DOHH2 (cell line): ENCODE measurements around the gene HSDL2.

Experiments
- H3F3A ChIP-seq: fragments of 200-600 bp; sonication (generic), shearing (Covaris generic); 2 replicates; pipeline ENCODE4 v1.6.0; 2016; ENCODE audit warnings: antibody characterized with exemption, mild to moderate bottlenecking; ENCODE audit not compliant: control insufficient read depth, insufficient read depth
- H3K27ac ChIP-seq: fragments of 200-600 bp; sonication (generic); 2 replicates; pipeline ENCODE4 v1.5.1; 2014; ENCODE audit warnings: low read depth, mild to moderate bottlenecking, low read length, moderate library complexity
- H3K27me3 ChIP-seq: fragments of 200-600 bp; sonication (generic); 2 replicates; pipeline ENCODE4 v1.6.1; 2014; ENCODE audit warnings: mild to moderate bottlenecking, low read length, mixed read lengths; ENCODE audit not compliant: control insufficient read depth
- H3K36me3 ChIP-seq: fragments of 200-600 bp; sonication (generic); 2 replicates; pipeline ENCODE4 v1.6.1; 2014; ENCODE audit warnings: mild to moderate bottlenecking, low read length, moderate library complexity, mixed read lengths; ENCODE audit not compliant: control insufficient read depth
- H3K4me1 ChIP-seq: fragments of 200-600 bp; sonication (generic); 2 replicates; pipeline ENCODE4 v1.6.1; 2014; ENCODE audit warnings: mild to moderate bottlenecking, low read length, mixed read lengths; ENCODE audit not compliant: control insufficient read depth
- H3K4me2 ChIP-seq: fragments of 200-600 bp; sonication (generic); 2 replicates; pipeline ENCODE4 v1.6.0; 2014; ENCODE audit warnings: mild to moderate bottlenecking, low read length, moderate library complexity
- H3K4me3 ChIP-seq: fragments of 200-600 bp; sonication (generic); 2 replicates; pipeline ENCODE4 v1.5.1; 2014; ENCODE audit warnings: mild to moderate bottlenecking, low read length, mixed read lengths
- H3K79me2 ChIP-seq: fragments of 200-600 bp; sonication (generic); 2 replicates; pipeline ENCODE4 v1.6.1; 2014; ENCODE audit warnings: mild to moderate bottlenecking, low read length, mixed read lengths; ENCODE audit not compliant: control insufficient read depth
- H3K9me2 ChIP-seq: fragments of 200-600 bp; sonication (generic); replicated peaks from 2 replicates; pipeline ENCODE4 v1.6.1; 2014; ENCODE audit warnings: mild to moderate bottlenecking, low read length, mixed read lengths; ENCODE audit not compliant: control insufficient read depth
- H3K9me3 ChIP-seq: fragments of 200-600 bp; sonication (generic); 2 replicates; pipeline ENCODE4 v1.6.1; 2014; ENCODE audit warnings: antibody characterized with exemption, low read length, mixed read lengths; ENCODE audit not compliant: control insufficient read depth, insufficient read depth
- H4K20me1 ChIP-seq: fragments of 200-600 bp; sonication (generic); 2 replicates; pipeline ENCODE4 v1.6.0; 2014; ENCODE audit warnings: low read depth, mild to moderate bottlenecking, antibody characterized with exemption, low read length, moderate library complexity; ENCODE audit not compliant: control insufficient read depth, insufficient read depth
- EZH2phosphoT487 ChIP-seq: fragments of 200-600 bp; sonication (generic); IDR thresholded peaks from 2 replicates; pipeline ENCODE4 v1.6.1; 2017; ENCODE audit warnings: borderline replicate concordance, mild to moderate bottlenecking, antibody characterized with exemption, low read length, moderate library complexity, mixed read lengths
- TF ChIP-seq, protein P1 (sequence below): fragments of 200-600 bp; sonication (generic); IDR thresholded peaks from one replicate; pipeline ENCODE4 v1.5.1; 2014; ENCODE audit warnings: antibody characterized with exemption, mild to moderate bottlenecking, low read depth, low read length; ENCODE audit not compliant: poor library complexity, severe bottlenecking

Gene HSDL2

DNA sequence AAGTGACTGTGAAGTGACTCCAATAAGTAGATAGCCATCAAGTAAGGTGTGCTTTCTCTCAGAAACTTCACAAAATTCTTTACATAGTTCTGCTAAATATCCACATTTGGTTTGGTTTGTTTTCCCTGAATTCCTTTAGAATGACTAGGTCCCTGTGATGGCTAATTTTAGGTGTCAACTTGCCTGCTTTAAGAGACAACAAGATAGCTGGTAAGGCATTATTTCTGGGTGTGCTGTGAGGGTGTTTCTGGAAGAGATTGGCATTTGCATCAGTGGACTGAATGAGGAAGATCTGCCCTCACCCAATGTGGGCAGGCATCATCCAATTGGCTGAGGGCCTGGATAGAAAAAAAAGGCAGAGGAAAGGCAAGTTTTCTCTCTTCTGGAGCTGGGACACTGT is 38.2 kb upstream of the HSDL2 start:
- H3K4me1 ChIP-seq = no peaks in the 10 kb centered on the region
- H3K79me2 ChIP-seq = no peaks in the 10 kb centered on the region
- no peaks in the 10 kb centered on the region for H3F3A ChIP-seq
- no peak for TF ChIP-seq EZH2phosphoT487
- TF ChIP-seq, protein P1, sequence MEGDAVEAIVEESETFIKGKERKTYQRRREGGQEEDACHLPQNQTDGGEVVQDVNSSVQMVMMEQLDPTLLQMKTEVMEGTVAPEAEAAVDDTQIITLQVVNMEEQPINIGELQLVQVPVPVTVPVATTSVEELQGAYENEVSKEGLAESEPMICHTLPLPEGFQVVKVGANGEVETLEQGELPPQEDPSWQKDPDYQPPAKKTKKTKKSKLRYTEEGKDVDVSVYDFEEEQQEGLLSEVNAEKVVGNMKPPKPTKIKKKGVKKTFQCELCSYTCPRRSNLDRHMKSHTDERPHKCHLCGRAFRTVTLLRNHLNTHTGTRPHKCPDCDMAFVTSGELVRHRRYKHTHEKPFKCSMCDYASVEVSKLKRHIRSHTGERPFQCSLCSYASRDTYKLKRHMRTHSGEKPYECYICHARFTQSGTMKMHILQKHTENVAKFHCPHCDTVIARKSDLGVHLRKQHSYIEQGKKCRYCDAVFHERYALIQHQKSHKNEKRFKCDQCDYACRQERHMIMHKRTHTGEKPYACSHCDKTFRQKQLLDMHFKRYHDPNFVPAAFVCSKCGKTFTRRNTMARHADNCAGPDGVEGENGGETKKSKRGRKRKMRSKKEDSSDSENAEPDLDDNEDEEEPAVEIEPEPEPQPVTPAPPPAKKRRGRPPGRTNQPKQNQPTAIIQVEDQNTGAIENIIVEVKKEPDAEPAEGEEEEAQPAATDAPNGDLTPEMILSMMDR = no peak
- H3K36me3 ChIP-seq = no peaks in the 10 kb centered on the region
- H3K9me3 ChIP-seq = no peaks in the 10 kb centered on the region
- H3K27me3 ChIP-seq = no peaks in the 10 kb centered on the region
- H3K4me2 ChIP-seq = no peak overlapping the region
- H4K20me1 ChIP-seq = no peaks in the 10 kb centered on the region
- no peak overlapping the region for H3K27ac ChIP-seq
- no peak overlapping the region for H3K4me3 ChIP-seq
- H3K9me2 ChIP-seq = no peaks in the 10 kb centered on the region

GRCh38 chr9:112348257-112349007 is 31.5 kb upstream of the HSDL2 start:
- H3K4me3 ChIP-seq = peak overlapping the region; percentile 65
- peaks cover 12% of the 10 kb centered on the region for H3K4me1 ChIP-seq
- peak overlapping the region; percentile 75 for H3K4me2 ChIP-seq
- no peaks in the 10 kb centered on the region for H3K79me2 ChIP-seq
- H4K20me1 ChIP-seq = no peaks in the 10 kb centered on the region
- TF ChIP-seq, protein P1 = no peak
- no peak for TF ChIP-seq EZH2phosphoT487
- no peak overlapping the region for H3K27ac ChIP-seq
- H3K36me3 ChIP-seq = no peaks in the 10 kb centered on the region
- no peaks in the 10 kb centered on the region for H3K9me2 ChIP-seq
- no peaks in the 10 kb centered on the region for H3F3A ChIP-seq
- H3K27me3 ChIP-seq = no peaks in the 10 kb centered on the region
- no peaks in the 10 kb centered on the region for H3K9me3 ChIP-seq

DNA sequence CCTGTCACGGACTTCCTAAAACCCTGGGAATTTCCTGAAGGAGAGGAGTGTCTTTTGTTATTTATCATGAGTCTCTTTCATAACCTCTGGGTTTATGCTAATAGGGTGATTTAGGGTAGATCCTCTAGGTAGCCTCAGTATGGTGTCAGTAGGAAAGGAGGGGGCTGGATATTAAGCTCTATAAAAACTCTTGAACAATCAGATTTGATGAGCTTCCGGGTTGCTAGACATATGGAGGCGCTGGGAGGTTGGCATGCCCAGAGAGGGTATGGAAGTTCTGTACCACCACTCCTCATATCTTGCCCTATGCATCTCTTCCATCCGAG is 30.9 kb upstream of the HSDL2 start:
- H4K20me1 ChIP-seq = no peaks in the 10 kb centered on the region
- H3K27ac ChIP-seq = no peak overlapping the region
- H3K4me2 ChIP-seq = peak overlapping the region; percentile 75
- peaks cover 12% of the 10 kb centered on the region for H3K4me1 ChIP-seq
- no peaks in the 10 kb centered on the region for H3K9me3 ChIP-seq
- TF ChIP-seq, protein P1 = no peak
- no peak for TF ChIP-seq EZH2phosphoT487
- H3F3A ChIP-seq = no peaks in the 10 kb centered on the region
- H3K27me3 ChIP-seq = peaks cover under 1% of the 10 kb centered on the region; the same call in 1 of the 2 replicates
- no peaks in the 10 kb centered on the region for H3K36me3 ChIP-seq
- H3K9me2 ChIP-seq = no peaks in the 10 kb centered on the region
- no peaks in the 10 kb centered on the region for H3K79me2 ChIP-seq
- H3K4me3 ChIP-seq = peak overlapping the region; percentile 65
